Vagina (tissue), 2 donors: ENCODE data around the gene GK.

Experiments
- POLR2AphosphoS5 ChIP-seq, 2 donors: sonication (generic); formaldehyde crosslinking; IDR thresholded peaks; one replicate each; pipeline ENCODE4 v1.9.0; 2017; ENCODE audit warnings: antibody characterized with exemption in 2 of 2, mild to moderate bottlenecking in 2 of 2, low read depth in 1 of 2; ENCODE audit not compliant: insufficient read depth in 1 of 2
- TF ChIP-seq, protein P1 (sequence below), 3 experiments: fragments of 450-650 bp in 2 of 3; fragments of 200-600 bp in 1 of 3; sonication (generic) in 1 of 3; IDR thresholded peaks; one replicate each; pipeline ENCODE4 v1.5.1; 2017 to 2019; ENCODE audit warnings: antibody characterized with exemption in 3 of 3, mild to moderate bottlenecking in 2 of 3, moderate library complexity in 2 of 3

DNA sequence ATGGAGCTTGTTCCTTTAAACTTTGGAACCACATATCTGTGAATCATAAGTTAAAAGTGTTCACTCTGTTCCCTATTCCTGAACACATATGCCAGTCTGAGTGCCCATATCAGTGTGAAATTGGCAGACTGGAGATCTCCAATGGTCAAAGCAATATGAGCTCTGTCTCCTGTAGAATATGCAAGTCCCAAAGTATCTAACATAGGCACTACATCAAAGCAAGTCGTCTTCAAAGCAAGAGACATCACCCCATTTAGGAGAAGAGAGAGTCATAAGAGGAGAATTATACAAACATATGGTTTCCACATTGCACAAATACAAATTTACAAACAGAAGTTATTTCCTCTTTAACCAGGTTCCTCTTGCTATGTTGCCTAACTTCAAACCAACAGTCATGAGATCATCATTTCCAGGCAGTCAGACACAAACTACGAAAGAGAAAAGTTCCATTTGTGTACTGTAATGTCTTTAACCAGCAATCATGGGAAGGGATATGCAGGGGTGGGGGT is 9.9 kb upstream of the GK start:
- TF ChIP-seq, protein P1, sequence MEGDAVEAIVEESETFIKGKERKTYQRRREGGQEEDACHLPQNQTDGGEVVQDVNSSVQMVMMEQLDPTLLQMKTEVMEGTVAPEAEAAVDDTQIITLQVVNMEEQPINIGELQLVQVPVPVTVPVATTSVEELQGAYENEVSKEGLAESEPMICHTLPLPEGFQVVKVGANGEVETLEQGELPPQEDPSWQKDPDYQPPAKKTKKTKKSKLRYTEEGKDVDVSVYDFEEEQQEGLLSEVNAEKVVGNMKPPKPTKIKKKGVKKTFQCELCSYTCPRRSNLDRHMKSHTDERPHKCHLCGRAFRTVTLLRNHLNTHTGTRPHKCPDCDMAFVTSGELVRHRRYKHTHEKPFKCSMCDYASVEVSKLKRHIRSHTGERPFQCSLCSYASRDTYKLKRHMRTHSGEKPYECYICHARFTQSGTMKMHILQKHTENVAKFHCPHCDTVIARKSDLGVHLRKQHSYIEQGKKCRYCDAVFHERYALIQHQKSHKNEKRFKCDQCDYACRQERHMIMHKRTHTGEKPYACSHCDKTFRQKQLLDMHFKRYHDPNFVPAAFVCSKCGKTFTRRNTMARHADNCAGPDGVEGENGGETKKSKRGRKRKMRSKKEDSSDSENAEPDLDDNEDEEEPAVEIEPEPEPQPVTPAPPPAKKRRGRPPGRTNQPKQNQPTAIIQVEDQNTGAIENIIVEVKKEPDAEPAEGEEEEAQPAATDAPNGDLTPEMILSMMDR (IDR thresholded peaks at IDR 0.05): no peak
- no peak for TF ChIP-seq POLR2AphosphoS5 (IDR thresholded peaks at IDR 0.05; ENCODE audit: insufficient read depth in 1 of 2, low read depth in 1 of 2)
